ENCODE results near the gene MTO1.
"Not testable (repeated sequence)": the region's sequence is repeated elsewhere in the genome, so short reads cannot be mapped to it uniquely, and the experiment has no call there.

Gene MTO1

DNA sequence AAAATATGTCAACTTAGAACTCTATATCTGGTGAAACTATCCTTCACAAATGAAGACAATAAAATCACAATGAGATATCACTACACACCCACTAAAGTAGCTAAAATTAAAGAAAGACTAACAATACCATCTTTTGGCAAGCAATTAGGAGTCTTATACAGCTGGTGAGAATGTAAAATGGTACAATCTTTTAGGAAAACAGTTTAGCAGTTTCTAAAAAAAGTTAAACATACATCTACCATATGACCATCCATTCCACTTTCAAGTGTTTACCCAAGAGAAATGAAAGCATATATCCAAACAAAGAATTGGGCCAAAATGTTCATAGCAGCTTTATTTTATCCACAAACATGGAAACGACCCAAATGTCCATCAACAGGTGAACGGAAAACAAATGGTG is 73.1 kb downstream of the MTO1 start:
- no peak for DNase-seq

DNA sequence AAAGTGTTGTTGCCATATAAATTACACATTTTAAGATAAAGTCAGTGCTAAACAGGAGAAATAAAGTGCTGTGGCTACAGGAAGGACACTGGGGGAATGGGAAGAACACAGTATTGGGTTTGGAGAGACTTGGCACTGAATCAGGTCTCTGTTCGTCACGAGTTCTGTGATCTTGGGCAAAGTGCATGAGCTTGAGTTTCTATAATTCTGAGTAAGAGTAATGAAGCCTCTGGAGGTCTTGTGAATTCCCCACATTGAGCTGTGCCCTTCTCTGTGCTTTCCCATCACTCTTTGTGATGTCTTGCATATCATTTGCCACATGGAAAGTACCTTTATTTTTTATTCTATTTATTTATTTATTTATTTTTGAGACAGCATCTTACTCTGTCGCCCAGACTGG is 76.1 kb downstream of the MTO1 start:
- no peak for DNase-seq

DNA sequence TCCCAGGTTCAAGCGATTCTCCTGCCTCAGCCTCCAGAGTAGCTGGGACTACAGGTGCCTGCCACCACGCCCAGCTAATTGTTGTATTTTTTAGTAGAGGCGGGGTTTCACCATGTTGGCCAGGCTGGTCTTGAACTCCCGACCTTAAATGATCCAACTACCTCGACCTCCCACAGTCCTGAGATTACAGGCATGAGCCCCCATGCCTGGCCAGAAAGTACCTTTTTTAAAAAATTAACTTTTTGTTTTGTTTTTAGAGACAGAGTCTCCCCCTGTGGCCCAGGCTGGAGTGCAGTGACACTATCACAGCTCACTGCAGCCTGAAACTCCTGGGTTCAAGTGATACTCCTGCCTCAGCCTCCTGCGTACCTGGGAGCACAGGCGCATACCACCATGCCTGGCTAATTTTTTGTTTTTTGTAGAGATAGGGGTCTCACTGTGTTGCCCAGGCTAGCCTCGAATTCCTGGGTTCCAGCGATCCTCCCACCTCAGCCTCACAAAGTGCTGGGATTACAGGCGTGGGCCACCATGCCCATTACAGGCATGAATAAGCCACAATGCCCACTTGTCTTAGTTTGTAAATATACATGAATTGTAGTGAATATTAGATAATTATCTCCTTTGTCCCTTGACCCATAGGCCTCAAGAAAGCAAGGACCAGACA is 76.7 kb downstream of the MTO1 start:
- DNase-seq, result no peak

DNA sequence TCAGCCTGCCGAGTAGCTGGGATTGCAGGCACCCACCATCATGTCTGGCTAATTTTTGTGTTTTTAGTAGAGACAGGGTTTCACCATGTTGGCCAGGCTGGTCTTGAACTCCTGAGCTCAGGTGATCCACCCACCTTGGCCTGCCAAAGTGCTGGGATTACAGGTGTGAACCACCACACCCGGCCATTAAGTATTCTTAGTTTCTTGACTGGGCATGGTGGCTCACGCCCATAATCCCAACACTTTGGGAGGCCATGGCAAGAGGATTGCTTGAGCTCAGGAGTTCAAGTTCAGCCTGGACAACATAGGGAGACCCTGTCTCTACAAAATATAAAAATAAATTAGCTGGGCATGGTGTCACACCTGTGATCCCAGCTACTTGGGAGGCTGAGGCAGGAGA is 80.9 kb downstream of the MTO1 start:
- DNase-seq, result not testable (repeated sequence)

DNA sequence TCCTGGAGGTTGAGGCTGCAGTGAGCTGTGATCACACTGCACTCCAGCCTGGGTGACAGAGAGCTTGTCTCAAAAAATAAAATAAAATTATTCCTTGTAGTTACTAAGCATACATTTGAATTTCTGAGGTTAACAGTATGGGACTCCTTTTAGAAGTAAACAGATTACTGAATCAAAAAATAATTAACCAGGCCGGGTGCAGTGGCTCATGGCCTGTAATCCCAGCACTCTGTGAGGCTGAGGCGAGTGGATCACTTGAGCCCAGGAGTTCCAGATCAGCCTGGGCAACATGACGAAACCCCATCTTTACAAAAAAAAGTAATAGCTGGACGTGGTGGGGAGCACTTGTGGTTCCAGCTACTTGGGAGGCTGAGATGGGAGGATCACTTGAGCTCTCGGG is 81.4 kb downstream of the MTO1 start:
- no peak for DNase-seq

DNA sequence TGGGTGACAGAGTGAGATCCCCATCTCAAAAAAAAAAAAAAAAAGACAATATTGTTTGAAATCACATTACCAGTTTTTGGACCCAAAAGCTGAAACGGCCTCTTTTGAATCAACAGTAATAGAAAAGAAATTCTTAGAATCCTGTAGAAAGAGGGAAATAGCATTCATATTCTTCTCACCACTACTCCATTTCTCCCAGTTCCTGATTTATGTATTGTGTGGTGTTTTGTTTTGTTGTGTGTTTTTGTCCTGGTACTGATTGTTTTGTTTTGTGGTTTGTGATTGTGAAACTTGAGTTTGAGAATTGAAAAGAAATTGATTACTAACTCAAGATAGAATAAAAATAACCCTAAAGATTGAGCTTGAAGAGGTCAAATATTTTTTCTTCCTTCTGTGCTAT is 85.5 kb downstream of the MTO1 start:
- no peak for DNase-seq

DNA sequence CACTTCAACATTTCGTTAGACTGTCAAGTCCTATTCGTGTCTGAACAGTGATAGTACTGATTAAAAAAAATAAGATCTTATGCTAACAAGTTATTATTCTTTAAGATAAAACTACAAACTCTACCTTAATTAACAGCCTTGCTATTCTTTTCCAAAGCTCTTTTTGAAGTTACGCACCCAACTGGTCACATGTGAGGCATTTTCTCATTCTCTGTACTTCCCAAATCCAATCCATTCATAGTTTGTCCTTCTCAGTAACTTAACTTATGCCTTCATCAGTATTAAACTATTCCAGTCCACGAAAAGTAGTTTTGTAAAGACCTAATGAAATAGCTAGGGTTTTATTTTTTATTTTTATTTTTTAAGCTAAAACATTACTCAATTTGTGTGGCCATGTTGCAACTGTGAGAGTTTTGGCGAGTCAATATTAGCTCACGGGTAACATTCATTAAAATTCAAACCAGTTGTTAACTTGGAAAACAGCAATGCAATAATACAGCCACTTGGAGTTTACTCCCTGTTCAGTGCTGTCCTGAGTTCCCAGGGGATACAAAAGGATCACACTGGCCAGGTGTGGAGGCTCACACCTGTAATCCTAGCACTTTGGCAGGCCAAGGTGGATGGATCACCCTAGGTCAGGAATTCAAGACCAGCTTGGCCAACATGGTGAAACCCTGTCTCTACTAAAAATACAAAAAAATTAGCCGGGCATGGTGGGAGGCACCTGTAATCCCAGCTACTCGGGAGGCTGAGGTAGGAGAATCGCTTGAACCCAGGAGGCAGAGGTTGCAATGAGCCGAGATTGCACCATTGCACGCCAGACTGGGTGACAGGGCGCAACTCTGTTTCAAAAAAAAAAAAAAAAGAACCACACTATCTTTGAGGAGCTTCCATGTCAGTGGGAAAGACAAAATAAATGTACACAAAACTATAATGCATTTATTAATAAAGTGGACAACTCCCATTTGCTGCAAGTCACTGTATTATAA is 87.2 kb downstream of the MTO1 start:
- DNase-seq, result no peak

DNA sequence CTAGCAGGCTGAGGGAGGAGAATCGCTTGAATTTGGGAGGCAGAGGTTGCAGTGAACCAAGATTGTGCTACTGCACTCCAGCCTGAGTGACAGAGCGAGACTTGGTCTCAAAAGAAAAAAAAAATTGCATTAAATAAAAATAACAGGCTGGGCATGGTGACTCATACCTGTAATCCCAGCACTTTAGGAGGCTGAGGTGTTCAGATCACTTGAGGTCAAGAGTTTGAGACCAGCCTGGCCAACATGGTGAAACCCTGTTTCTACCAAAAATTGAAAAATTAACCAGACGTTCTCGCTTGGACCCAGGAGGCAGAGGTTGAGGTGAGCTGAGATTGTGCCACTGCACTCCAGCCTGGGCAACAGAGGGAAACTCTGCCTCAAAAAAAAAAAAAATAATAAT is 89.6 kb downstream of the MTO1 start:
- DNase-seq, result not testable (repeated sequence)

DNA sequence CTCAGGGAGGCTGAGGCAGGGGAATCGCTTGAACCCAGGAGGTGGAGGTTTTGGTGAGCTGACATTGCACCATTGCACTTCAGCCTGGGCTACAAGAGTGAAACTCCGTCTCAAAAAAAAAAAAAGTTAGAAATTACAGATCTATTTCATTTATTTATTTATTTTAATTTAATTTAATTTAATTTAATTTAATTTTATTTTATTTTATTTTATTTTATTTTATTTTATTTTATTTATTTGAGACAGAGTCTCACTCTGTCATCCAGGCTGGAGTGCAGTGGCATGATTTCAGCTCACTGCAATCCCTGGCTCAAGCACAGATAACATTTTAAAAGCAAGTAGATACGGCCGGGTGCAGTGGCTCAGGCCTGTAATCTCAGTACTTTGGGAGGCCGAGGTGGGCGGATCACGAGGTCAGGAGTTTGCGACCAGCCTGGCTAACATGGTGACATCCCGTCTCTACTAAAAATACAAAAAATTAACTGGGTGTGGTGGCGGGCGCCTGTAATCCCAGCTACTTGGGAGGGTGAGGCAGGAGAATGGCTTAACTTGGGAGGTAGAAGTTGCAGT is 93.9 kb downstream of the MTO1 start:
- DNase-seq, result not testable (repeated sequence)

DNA sequence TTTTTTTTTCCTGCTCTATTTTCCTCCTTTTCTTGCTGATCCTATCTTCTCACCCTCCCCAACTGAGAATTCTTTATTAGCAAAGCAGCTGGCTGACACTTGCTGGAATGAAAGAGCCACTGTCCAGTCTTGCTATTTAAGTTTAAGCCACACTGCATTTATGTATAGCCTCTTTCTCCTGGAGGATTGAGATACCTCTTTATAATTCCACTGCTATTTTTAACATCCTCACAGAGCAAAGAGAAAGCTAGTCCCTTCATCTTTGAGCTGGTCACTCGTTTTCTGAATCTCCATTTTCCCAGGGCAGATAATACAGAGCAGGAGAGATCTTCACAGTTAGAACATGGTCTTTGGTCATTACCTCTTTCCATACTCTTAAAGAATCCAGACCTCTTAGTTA is 95.3 kb downstream of the MTO1 start:
- DNase-seq, result no peak

Data from islet precursor cell (in vitro differentiated cells).